ENCODE results near the gene LRRC4.

DNA sequence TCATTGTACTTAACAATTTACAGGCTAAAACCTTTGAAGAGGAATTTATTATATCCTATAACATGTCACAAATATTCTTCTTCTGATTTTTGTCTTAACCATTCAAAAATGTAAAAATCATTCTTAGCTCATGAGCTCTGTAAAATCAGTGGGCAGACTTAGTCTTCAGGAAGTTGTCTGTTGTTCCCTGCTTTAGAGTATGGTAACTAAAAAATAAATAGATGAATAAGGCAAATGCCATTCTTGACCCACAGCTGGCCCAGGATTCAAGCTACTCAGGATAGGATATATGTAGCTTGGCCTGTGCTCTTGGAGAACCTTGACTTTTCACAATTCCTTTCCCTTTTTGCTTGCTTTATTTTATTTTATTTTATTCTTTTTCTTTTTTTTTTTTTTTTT is 51.5 kb downstream of the LRRC4 start:
- TF ChIP-seq CTCF (IDR thresholded peaks at IDR 0.05) = no peak
- TF ChIP-seq EZH2phosphoT487 (IDR thresholded peaks at IDR 0.05) = no peak

Data from neural progenitor cell (in vitro differentiated cells).